ENCODE measurements around the gene KDM1B. TPM values are rescaled to one million over a fixed set of nuclear protein-coding genes. Genes with fewer than 3 reads are reported as not detected.
A peak's percentile ranks its signal among the peaks of the same experiment; 100 is the strongest.
"Not testable (repeated sequence)": the region's sequence is repeated elsewhere in the genome, so short reads cannot be mapped to it uniquely, and the experiment has no call there.

The KDM1B gene
- polyA plus RNA-seq, 4 donors, result 7.0 to 12.1 (median 9.6) TPM

GRCh38 chr6:18176198-18176597 is 21.0 kb downstream of the KDM1B start:
- not testable (repeated sequence) for H3K27ac ChIP-seq (ENCODE audit: low read depth in 1 of 3, low read length in 2 of 3); H3K9me3 ChIP-seq (ENCODE audit: control insufficient read depth in 2 of 2, insufficient read depth in 1 of 2, low read depth in 1 of 2, low read length in 1 of 2); H3K36me3 ChIP-seq (ENCODE audit: control insufficient read depth in 3 of 3, insufficient read depth in 2 of 3, low read depth in 1 of 3, low read length in 3 of 3); H3K4me3 ChIP-seq (ENCODE audit: low read depth in 1 of 3, low read length in 3 of 3); DNase-seq; FAIRE-seq; H3K27me3 ChIP-seq (ENCODE audit: control insufficient read depth in 3 of 3, insufficient read depth in 3 of 3, low read length in 3 of 3); H3K4me1 ChIP-seq (ENCODE audit: control insufficient read depth in 3 of 3, insufficient read depth in 2 of 3, low read depth in 1 of 3, low read length in 2 of 3)
- WGBS, 3 donors, result 73 to 81% (median 81%) methylated on average over 4 of the region's 4 CpGs

GRCh38 chr6:18177286-18177965 is 22.2 kb downstream of the KDM1B start:
- Histone ChIP-seq H3K27ac (ENCODE audit: low read depth in 1 of 3, low read length in 2 of 3) (no peak overlapping the region), H3K4me1 (ENCODE audit: control insufficient read depth in 3 of 3, insufficient read depth in 2 of 3, low read depth in 1 of 3, low read length in 2 of 3) (no peaks in the 10 kb centered on the region), H3K36me3 (ENCODE audit: control insufficient read depth in 3 of 3, insufficient read depth in 2 of 3, low read depth in 1 of 3, low read length in 3 of 3) (peaks cover 2 to 8% (median 2%) of the 10 kb centered on the region in 3 donors), H3K4me3 (ENCODE audit: low read depth in 1 of 3, low read length in 3 of 3) (no peak overlapping the region), H3K27me3 (ENCODE audit: control insufficient read depth in 3 of 3, insufficient read depth in 3 of 3, low read length in 3 of 3) (no peaks in the 10 kb centered on the region), H3K9me3 (ENCODE audit: control insufficient read depth in 2 of 2, insufficient read depth in 1 of 2, low read depth in 1 of 2, low read length in 1 of 2) (no peaks in the 10 kb centered on the region)
- FAIRE-seq (no peak), DNase-seq (no peak)
- WGBS, 3 donors, result 79 to 90% (median 87%) methylated on average over 4 of the region's 4 CpGs

- Histone ChIP-seq H3K9me3 (ENCODE audit: control insufficient read depth in 2 of 2, insufficient read depth in 1 of 2, low read depth in 1 of 2, low read length in 1 of 2) (no peaks in the 10 kb centered on the region), H3K27ac (ENCODE audit: low read depth in 1 of 3, low read length in 2 of 3) (no peak overlapping the region), H3K4me1 (ENCODE audit: control insufficient read depth in 3 of 3, insufficient read depth in 2 of 3, low read depth in 1 of 3, low read length in 2 of 3) (no peaks in the 10 kb centered on the region), H3K36me3 (ENCODE audit: control insufficient read depth in 3 of 3, insufficient read depth in 2 of 3, low read depth in 1 of 3, low read length in 3 of 3) (peaks cover 2 to 6% (median 2%) of the 10 kb centered on the region in 3 donors), H3K27me3 (ENCODE audit: control insufficient read depth in 3 of 3, insufficient read depth in 3 of 3, low read length in 3 of 3) (no peaks in the 10 kb centered on the region), H3K4me3 (ENCODE audit: low read depth in 1 of 3, low read length in 3 of 3) (no peak overlapping the region)
- DNase-seq (no peak), FAIRE-seq (no peak)
- WGBS, 3 donors, result 85 to 98% (median 86%) methylated on average over 3 of the region's 3 CpGs
These were observed 23.9 kb downstream of the KDM1B start for GRCh38 chr6:18178960-18179615.

- no peak overlapping the region for H3K4me3 ChIP-seq (ENCODE audit: low read depth in 1 of 3, low read length in 3 of 3)
- H3K27ac ChIP-seq (ENCODE audit: low read depth in 1 of 3, low read length in 2 of 3), result peak overlapping the region in 2 of 3 donors; percentile 27 to 28
- FAIRE-seq (no peak), DNase-seq (peak; percentile 28 to 44)
- no peaks in the 10 kb centered on the region for H3K9me3 ChIP-seq (ENCODE audit: control insufficient read depth in 2 of 2, insufficient read depth in 1 of 2, low read depth in 1 of 2, low read length in 1 of 2)
- 38 to 63% (median 44%) methylated on average over 5 of the region's 5 CpGs for WGBS, 3 donors
- peaks cover 0 to 6% (median 2%) of the 10 kb centered on the region in 3 donors for H3K36me3 ChIP-seq (ENCODE audit: control insufficient read depth in 3 of 3, insufficient read depth in 2 of 3, low read depth in 1 of 3, low read length in 3 of 3)
- no peaks in the 10 kb centered on the region for H3K27me3 ChIP-seq (ENCODE audit: control insufficient read depth in 3 of 3, insufficient read depth in 3 of 3, low read length in 3 of 3)
- no peaks in the 10 kb centered on the region for H3K4me1 ChIP-seq (ENCODE audit: control insufficient read depth in 3 of 3, insufficient read depth in 2 of 3, low read depth in 1 of 3, low read length in 2 of 3)
These were observed 24.6 kb downstream of the KDM1B start for GRCh38 chr6:18179770-18180356.

GRCh38 chr6:18182568-18182967 is 27.3 kb downstream of the KDM1B start:
- H3K4me3 ChIP-seq (ENCODE audit: low read depth in 1 of 3, low read length in 3 of 3), result no peak overlapping the region
- H3K27me3 ChIP-seq (ENCODE audit: control insufficient read depth in 3 of 3, insufficient read depth in 3 of 3, low read length in 3 of 3), result no peaks in the 10 kb centered on the region
- H3K9me3 ChIP-seq (ENCODE audit: control insufficient read depth in 2 of 2, insufficient read depth in 1 of 2, low read depth in 1 of 2, low read length in 1 of 2), result no peaks in the 10 kb centered on the region
- FAIRE-seq (no peak), DNase-seq (no peak)
- H3K4me1 ChIP-seq (ENCODE audit: control insufficient read depth in 3 of 3, insufficient read depth in 2 of 3, low read depth in 1 of 3, low read length in 2 of 3), result no peaks in the 10 kb centered on the region
- 83 to 92% (median 89%) methylated on average over 4 of the region's 4 CpGs for WGBS, 3 donors
- no peak overlapping the region for H3K27ac ChIP-seq (ENCODE audit: low read depth in 1 of 3, low read length in 2 of 3)
- H3K36me3 ChIP-seq (ENCODE audit: control insufficient read depth in 3 of 3, insufficient read depth in 2 of 3, low read depth in 1 of 3, low read length in 3 of 3), result peaks cover 0 to 6% (median 5%) of the 10 kb centered on the region in 3 donors

GRCh38 chr6:18183766-18184165 is 28.5 kb downstream of the KDM1B start:
- WGBS, 3 donors, result 69 to 90% (median 74%) methylated on average over 4 of the region's 4 CpGs

GRCh38 chr6:18185624-18186023 is 30.4 kb downstream of the KDM1B start:
- 19 to 37% (median 37%) methylated on average over 1 of the region's 1 CpG for WGBS, 3 donors
- no peaks in the 10 kb centered on the region for H3K9me3 ChIP-seq (ENCODE audit: control insufficient read depth in 2 of 2, insufficient read depth in 1 of 2, low read depth in 1 of 2, low read length in 1 of 2)
- H3K36me3 ChIP-seq (ENCODE audit: control insufficient read depth in 3 of 3, insufficient read depth in 2 of 3, low read depth in 1 of 3, low read length in 3 of 3), result peaks cover 0 to 9% (median 3%) of the 10 kb centered on the region in 3 donors
- DNase-seq (peak in 1 of 2 donors; percentile 29), FAIRE-seq (no peak)
- peak overlapping the region in 1 of 3 donors; percentile 45 for H3K27ac ChIP-seq (ENCODE audit: low read depth in 1 of 3, low read length in 2 of 3)
- no peak overlapping the region for H3K4me3 ChIP-seq (ENCODE audit: low read depth in 1 of 3, low read length in 3 of 3)
- no peaks in the 10 kb centered on the region for H3K4me1 ChIP-seq (ENCODE audit: control insufficient read depth in 3 of 3, insufficient read depth in 2 of 3, low read depth in 1 of 3, low read length in 2 of 3)
- no peaks in the 10 kb centered on the region for H3K27me3 ChIP-seq (ENCODE audit: control insufficient read depth in 3 of 3, insufficient read depth in 3 of 3, low read length in 3 of 3)

More at GRCh38 chr6:18183766-18184165, 28.5 kb downstream of the KDM1B start:
- Histone ChIP-seq H3K27ac (ENCODE audit: low read depth in 1 of 3, low read length in 2 of 3) (no peak overlapping the region), H3K9me3 (ENCODE audit: control insufficient read depth in 2 of 2, insufficient read depth in 1 of 2, low read depth in 1 of 2, low read length in 1 of 2) (no peaks in the 10 kb centered on the region), H3K36me3 (ENCODE audit: control insufficient read depth in 3 of 3, insufficient read depth in 2 of 3, low read depth in 1 of 3, low read length in 3 of 3) (peaks cover 0 to 6% (median 5%) of the 10 kb centered on the region in 3 donors), H3K4me3 (ENCODE audit: low read depth in 1 of 3, low read length in 3 of 3) (no peak overlapping the region), H3K27me3 (ENCODE audit: control insufficient read depth in 3 of 3, insufficient read depth in 3 of 3, low read length in 3 of 3) (no peaks in the 10 kb centered on the region), H3K4me1 (ENCODE audit: control insufficient read depth in 3 of 3, insufficient read depth in 2 of 3, low read depth in 1 of 3, low read length in 2 of 3) (no peaks in the 10 kb centered on the region)
- FAIRE-seq (no peak), DNase-seq (no peak)

- H3K27ac ChIP-seq (ENCODE audit: low read depth in 1 of 3, low read length in 2 of 3), result peak overlapping the region in 1 of 3 donors; percentile 45
- no peak for FAIRE-seq
- WGBS, 3 donors, result 36 to 52% (median 50%) methylated on average over 2 of the region's 2 CpGs
These were observed 30.8 kb downstream of the KDM1B start for GRCh38 chr6:18186033-18186432.

More at GRCh38 chr6:18186033-18186432, 30.8 kb downstream of the KDM1B start:
- H3K4me1 ChIP-seq (ENCODE audit: control insufficient read depth in 3 of 3, insufficient read depth in 2 of 3, low read depth in 1 of 3, low read length in 2 of 3), result no peaks in the 10 kb centered on the region
- no peak for DNase-seq
- H3K27me3 ChIP-seq (ENCODE audit: control insufficient read depth in 3 of 3, insufficient read depth in 3 of 3, low read length in 3 of 3), result no peaks in the 10 kb centered on the region
- peaks cover 0 to 9% (median 3%) of the 10 kb centered on the region in 3 donors for H3K36me3 ChIP-seq (ENCODE audit: control insufficient read depth in 3 of 3, insufficient read depth in 2 of 3, low read depth in 1 of 3, low read length in 3 of 3)
- no peaks in the 10 kb centered on the region for H3K9me3 ChIP-seq (ENCODE audit: control insufficient read depth in 2 of 2, insufficient read depth in 1 of 2, low read depth in 1 of 2, low read length in 1 of 2)
- no peak overlapping the region for H3K4me3 ChIP-seq (ENCODE audit: low read depth in 1 of 3, low read length in 3 of 3)

Data from small intestine (tissue), 7 donors.